ENCODE measurements around the gene CDR2.

DNA sequence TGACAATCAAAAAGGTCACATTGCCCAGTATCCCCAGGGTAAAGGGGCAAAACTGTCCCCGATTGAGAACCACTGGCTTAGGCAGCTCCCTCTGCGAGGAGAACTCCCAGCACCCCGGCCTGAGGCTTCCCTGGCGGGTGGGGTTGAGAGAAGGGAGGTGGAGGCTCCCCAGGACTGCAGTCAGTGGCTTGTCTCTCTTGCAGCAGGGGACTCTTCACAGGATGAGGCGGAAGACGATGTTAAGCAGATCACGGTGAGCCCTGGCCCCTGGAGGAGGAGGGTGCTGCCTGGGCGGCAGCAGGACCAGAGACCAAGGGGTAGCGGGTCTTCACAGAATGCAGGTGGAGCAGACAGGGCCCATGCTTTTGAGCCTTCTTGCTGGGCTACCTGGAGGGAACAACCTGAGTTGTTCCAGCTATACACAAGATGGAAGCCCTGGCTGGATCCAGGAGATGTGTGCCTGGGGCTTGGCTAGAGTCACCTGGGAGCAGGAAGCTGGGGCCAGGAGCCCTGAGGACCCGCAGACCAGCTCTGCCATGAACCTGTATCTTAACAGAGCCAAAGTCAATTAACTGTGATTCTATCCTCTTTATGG, 60.4 kb downstream of the CDR2 start:
- no peak for TF ChIP-seq POLR2A (IDR thresholded peaks at IDR 0.05; ENCODE audit: low read depth, low read length)
- no peak for TF ChIP-seq POLR2AphosphoS5 (IDR thresholded peaks at IDR 0.05; ENCODE audit: low read depth, low read length)
- TF ChIP-seq SPI1 (IDR thresholded peaks at IDR 0.05; ENCODE audit: low read depth, low read length) = no peak
- TF ChIP-seq TAF1 (IDR thresholded peaks at IDR 0.05; ENCODE audit: low read depth, low read length) = no peak
- TF ChIP-seq PAX5 (IDR thresholded peaks at IDR 0.05; ENCODE audit: insufficient read depth, low read length, severe bottlenecking) = no peak
- no peak for TF ChIP-seq POU2F2 (IDR thresholded peaks at IDR 0.05; ENCODE audit: low read depth, low read length)
